Astrocyte of the spinal cord (primary cell): Measurements from ENCODE around the gene RAD51AP2.
"Not testable (repeated sequence)": the region's sequence is repeated elsewhere in the genome, so short reads cannot be mapped to it uniquely, and the experiment has no call there.

Experiments
- DNase-seq: peaks from one replicate; pipeline ENCODE4 v3.0.0; 2011; ENCODE audit warnings: low read depth, low spot score
- H3K4me3 ChIP-seq: 2 replicates; pipeline ENCODE4 v1.5.1; 2011; ENCODE audit warnings: low read depth, mild to moderate bottlenecking, low read length, moderate library complexity
- CTCF ChIP-seq: IDR thresholded peaks from 2 replicates; pipeline ENCODE4 v1.5.1; 2012; ENCODE audit warnings: low read depth, mild to moderate bottlenecking, low read length, inconsistent platforms
- in situ Hi-C: cut with HindIII; loops from 2 replicates; pipeline ENCODE4 v1.10.0; 2017; ENCODE audit warnings: low sequenced_read_pairs

RAD51AP2 gene

GRCh38 chr2:17495590-17495989 lies 22.6 kb downstream of the RAD51AP2 start:
- H3K4me3 ChIP-seq: no peak overlapping the region
- in situ Hi-C loops: no loop called here
- DNase-seq: no peak
- no peak for TF ChIP-seq CTCF

DNA sequence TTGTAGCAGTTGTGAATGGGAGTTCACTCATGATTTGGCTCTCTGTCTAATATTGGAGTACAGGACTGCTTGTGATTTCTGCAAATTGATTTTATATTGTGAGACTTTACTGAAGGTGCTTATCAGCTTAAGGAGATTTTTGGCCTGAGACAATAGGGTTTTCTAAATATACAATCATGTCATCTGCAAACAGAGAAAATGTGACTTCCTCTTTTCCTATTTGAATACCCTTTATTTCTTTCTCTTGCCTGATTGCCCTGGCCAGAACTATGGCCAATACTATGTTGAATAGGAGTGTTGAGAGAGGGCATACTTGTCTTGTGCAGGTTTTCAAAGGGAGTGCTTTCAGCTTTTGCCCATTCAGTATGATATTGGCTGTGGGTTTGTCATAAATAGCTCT lies 28.1 kb downstream of the RAD51AP2 start:
- DNase-seq, H3K4me3 ChIP-seq, in situ Hi-C loops: not testable (repeated sequence)

GRCh38 chr2:17488610-17489009 lies 29.6 kb downstream of the RAD51AP2 start:
- in situ Hi-C loops, DNase-seq: not testable (repeated sequence)

DNA sequence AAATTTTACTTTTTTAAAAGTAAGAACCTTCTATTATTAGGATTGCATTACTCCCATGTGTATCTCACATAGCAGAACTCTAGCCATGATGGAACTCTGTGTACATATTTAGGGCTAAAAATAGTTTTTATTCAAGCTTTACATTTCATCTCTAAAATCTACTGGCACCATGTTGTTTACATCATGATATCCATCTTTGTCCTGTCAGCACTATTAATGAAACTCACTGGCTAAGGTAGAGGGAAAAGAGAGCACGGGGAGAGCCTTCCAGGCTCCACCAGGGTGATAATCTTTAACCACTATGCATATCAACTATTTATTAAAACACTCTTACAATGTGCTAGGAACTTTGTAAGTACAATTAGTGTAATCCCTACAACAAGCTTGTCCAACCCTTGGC lies 34.7 kb downstream of the RAD51AP2 start:
- TF ChIP-seq CTCF: no peak
- H3K4me3 ChIP-seq: no peak overlapping the region
- no peak for DNase-seq
- in situ Hi-C loops: no loop called here

More at GRCh38 chr2:17488610-17489009, 29.6 kb downstream of the RAD51AP2 start:
- not testable (repeated sequence) for H3K4me3 ChIP-seq

DNA sequence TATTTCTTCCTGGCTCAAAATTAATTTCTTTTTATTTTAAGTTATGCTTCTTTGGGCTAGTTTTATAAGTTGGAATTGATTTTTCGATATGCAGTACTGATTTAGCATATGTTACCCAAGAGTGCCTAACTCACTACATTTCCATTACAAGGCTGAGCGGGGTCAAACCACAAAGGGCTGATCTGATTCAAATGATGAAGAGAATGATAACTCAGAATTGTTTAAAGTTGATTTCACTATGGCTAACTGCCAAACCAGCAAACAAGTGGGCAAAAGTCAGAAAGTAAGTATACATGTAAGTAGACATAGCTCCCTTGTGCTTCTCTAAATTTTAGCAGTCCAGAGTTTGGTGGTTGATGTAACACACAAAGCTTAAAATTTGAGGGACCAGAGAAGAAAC lies 35.6 kb downstream of the RAD51AP2 start:
- in situ Hi-C loops: no loop called here
- H3K4me3 ChIP-seq: no peak overlapping the region
- peak; percentile 17 for DNase-seq
- TF ChIP-seq CTCF: no peak

GRCh38 chr2:17479875-17480274 lies 38.4 kb downstream of the RAD51AP2 start:
- TF ChIP-seq CTCF: no peak
- in situ Hi-C loops: no loop called here
- DNase-seq: peak; percentile 67
- no peak overlapping the region for H3K4me3 ChIP-seq

DNA sequence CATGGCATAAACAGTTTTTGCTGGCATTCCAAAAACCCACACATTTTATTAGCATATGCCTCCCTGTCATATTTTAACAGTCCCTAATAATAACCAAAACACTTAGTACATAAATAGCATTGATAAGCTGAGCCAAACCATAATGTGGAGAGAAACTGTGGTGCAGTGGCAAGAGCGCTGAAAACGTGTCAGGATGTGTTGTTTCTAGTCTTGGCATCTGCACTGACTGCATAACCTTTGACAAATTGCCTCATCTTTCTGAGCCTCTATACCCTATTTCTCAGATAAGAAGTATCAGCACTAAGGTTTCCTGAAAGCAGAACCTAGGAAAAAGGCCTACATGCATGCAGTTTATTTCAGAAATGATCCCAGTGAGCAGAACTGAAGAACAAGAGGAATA lies 41.4 kb downstream of the RAD51AP2 start:
- TF ChIP-seq CTCF: no peak
- DNase-seq: no peak
- in situ Hi-C loops: no loop called here
- H3K4me3 ChIP-seq: no peak overlapping the region

GRCh38 chr2:17476064-17476463 lies 42.2 kb downstream of the RAD51AP2 start:
- no peak for DNase-seq
- TF ChIP-seq CTCF: no peak
- no peak overlapping the region for H3K4me3 ChIP-seq
- in situ Hi-C loops: no loop called here
